ENCODE measurements around the gene STK10. TPM values are rescaled to one million over a fixed set of nuclear protein-coding genes. Genes with fewer than 3 reads are reported as not detected.

STK10 gene
- total and polyA plus RNA-seq, 2 experiments from 2014 or later, result 7.5 to 17.8 TPM

DNA sequence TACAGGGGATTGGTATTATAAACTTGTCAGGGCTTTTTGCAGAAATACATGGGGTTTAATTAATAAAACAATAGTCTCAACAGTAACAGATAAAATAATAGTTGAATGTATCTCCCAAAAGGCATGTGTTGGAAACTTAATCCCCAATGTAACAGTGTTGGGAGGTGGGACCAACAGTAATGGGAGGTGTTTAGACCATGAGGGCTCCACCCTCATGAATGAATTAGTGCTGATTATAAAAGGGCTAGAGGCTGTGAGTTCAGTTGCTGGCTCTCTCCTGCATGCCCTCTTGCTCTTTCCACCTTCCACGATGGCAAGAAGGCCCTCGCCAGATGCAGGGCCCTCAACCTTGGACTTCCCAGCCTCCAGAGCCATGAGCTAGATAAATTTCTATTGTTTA is 56.3 kb downstream of the STK10 start:
- 0 out of 2 replicates have a peak, but pooled peaks cover 3% of the 10 kb centered on the region for H4K20me1 ChIP-seq (replicated peaks; ENCODE audit: insufficient read depth)
- H3K9me2 ChIP-seq (ENCODE audit: insufficient read depth), result no peaks in the 10 kb centered on the region
- Mint-ChIP-seq H3K36me3 (ENCODE audit: low read depth) (peaks cover 7% of the 10 kb centered on the region; the same call in 1 of the 3 replicates), H3K27me3 (ENCODE audit: insufficient read depth, low read depth, poor library complexity) (peaks cover 3% of the 10 kb centered on the region), H3K4me1 (no peaks in the 10 kb centered on the region), H3K4me3 (no peak overlapping the region), H3K9me3 (peaks cover 13% of the 10 kb centered on the region), H3K27ac (no peak overlapping the region)
- no peaks in the 10 kb centered on the region for H3K4me1 ChIP-seq (ENCODE audit: insufficient read depth)
- no peak overlapping the region for H3K27ac ChIP-seq (ENCODE audit: low read depth)
- H3K4me2 ChIP-seq, result no peak overlapping the region
- no peaks in the 10 kb centered on the region for H3F3A ChIP-seq (replicated peaks; ENCODE audit: low read depth)
- H3K36me3 ChIP-seq (ENCODE audit: insufficient read depth), result no peaks in the 10 kb centered on the region
- no peaks in the 10 kb centered on the region for H3K79me2 ChIP-seq (replicated peaks; ENCODE audit: insufficient read depth)
- TF ChIP-seq POLR2AphosphoS5 (IDR thresholded peaks at IDR 0.05; ENCODE audit: low read depth), result no peak
- no peak for TF ChIP-seq JUNB (IDR thresholded peaks at IDR 0.05; ENCODE audit: unreplicated experiment)
- TF ChIP-seq, protein P1, sequence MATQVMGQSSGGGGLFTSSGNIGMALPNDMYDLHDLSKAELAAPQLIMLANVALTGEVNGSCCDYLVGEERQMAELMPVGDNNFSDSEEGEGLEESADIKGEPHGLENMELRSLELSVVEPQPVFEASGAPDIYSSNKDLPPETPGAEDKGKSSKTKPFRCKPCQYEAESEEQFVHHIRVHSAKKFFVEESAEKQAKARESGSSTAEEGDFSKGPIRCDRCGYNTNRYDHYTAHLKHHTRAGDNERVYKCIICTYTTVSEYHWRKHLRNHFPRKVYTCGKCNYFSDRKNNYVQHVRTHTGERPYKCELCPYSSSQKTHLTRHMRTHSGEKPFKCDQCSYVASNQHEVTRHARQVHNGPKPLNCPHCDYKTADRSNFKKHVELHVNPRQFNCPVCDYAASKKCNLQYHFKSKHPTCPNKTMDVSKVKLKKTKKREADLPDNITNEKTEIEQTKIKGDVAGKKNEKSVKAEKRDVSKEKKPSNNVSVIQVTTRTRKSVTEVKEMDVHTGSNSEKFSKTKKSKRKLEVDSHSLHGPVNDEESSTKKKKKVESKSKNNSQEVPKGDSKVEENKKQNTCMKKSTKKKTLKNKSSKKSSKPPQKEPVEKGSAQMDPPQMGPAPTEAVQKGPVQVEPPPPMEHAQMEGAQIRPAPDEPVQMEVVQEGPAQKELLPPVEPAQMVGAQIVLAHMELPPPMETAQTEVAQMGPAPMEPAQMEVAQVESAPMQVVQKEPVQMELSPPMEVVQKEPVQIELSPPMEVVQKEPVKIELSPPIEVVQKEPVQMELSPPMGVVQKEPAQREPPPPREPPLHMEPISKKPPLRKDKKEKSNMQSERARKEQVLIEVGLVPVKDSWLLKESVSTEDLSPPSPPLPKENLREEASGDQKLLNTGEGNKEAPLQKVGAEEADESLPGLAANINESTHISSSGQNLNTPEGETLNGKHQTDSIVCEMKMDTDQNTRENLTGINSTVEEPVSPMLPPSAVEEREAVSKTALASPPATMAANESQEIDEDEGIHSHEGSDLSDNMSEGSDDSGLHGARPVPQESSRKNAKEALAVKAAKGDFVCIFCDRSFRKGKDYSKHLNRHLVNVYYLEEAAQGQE (IDR thresholded peaks at IDR 0.05; ENCODE audit: unreplicated experiment), result no peak
- TF ChIP-seq CTCF (conservative IDR thresholded peaks at IDR 0.05; ENCODE audit: low read depth in 2 of 2), result no peak
- no peak for TF ChIP-seq CREB1 (CRISPR knock-in tag; IDR thresholded peaks at IDR 0.05; ENCODE audit: low read depth)
- TF ChIP-seq ZNF462 (CRISPR knock-in tag; IDR thresholded peaks at IDR 0.05), result no peak
- TF ChIP-seq EZH2phosphoT487 (IDR thresholded peaks at IDR 0.05; ENCODE audit: unreplicated experiment), result no peak
- TF ChIP-seq, protein P2, sequence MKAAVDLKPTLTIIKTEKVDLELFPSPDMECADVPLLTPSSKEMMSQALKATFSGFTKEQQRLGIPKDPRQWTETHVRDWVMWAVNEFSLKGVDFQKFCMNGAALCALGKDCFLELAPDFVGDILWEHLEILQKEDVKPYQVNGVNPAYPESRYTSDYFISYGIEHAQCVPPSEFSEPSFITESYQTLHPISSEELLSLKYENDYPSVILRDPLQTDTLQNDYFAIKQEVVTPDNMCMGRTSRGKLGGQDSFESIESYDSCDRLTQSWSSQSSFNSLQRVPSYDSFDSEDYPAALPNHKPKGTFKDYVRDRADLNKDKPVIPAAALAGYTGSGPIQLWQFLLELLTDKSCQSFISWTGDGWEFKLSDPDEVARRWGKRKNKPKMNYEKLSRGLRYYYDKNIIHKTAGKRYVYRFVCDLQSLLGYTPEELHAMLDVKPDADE (IDR thresholded peaks at IDR 0.05), result no peak
- no peak for ATAC-seq
- H2AFZ ChIP-seq, result no peak overlapping the region
- no peak overlapping the region for H3K4me3 ChIP-seq
- no peak for DNase-seq (ENCODE audit: low spot score)
- no peaks in the 10 kb centered on the region for H3K27me3 ChIP-seq (ENCODE audit: insufficient read depth)
